ENCODE measurements around the gene GYPC.

DNA sequence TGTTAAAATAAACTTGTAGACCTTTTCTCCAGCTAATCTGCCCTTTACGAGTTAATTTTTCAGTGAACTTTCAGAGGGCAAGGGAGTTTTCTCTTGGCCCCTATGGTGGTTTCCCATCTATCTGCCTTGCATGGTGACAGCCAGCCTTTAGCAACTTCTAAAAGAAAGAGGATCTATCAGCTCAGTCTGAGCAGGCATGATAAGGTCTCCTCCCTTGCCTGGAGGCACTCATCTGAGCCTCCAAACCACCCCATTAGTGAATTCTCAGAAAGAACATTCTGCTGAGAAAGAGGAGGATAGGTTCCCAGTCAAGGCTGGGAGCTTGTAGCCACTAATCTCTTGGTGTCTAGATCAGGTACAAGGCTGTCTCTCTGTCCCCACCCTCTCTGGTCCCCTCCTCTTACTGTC, 10.7 kb upstream of the GYPC start:
- TF ChIP-seq, protein P1, sequence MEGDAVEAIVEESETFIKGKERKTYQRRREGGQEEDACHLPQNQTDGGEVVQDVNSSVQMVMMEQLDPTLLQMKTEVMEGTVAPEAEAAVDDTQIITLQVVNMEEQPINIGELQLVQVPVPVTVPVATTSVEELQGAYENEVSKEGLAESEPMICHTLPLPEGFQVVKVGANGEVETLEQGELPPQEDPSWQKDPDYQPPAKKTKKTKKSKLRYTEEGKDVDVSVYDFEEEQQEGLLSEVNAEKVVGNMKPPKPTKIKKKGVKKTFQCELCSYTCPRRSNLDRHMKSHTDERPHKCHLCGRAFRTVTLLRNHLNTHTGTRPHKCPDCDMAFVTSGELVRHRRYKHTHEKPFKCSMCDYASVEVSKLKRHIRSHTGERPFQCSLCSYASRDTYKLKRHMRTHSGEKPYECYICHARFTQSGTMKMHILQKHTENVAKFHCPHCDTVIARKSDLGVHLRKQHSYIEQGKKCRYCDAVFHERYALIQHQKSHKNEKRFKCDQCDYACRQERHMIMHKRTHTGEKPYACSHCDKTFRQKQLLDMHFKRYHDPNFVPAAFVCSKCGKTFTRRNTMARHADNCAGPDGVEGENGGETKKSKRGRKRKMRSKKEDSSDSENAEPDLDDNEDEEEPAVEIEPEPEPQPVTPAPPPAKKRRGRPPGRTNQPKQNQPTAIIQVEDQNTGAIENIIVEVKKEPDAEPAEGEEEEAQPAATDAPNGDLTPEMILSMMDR (conservative IDR thresholded peaks at IDR 0.05; ENCODE audit: low read length) = no peak
- no peak for TF ChIP-seq EZH2phosphoT487 (IDR thresholded peaks at IDR 0.05; ENCODE audit: borderline replicate concordance)
